Fibroblast of lung (primary cell): Measurements from ENCODE around the gene NXPE3. TPM values are rescaled to one million over a fixed set of nuclear protein-coding genes. Genes with fewer than 3 reads are reported as not detected.
"Not testable (repeated sequence)": the region's sequence is repeated elsewhere in the genome, so short reads cannot be mapped to it uniquely, and the experiment has no call there.

Experiments
- DNase-seq, 2 donors: peaks; one replicate each; pipeline versions ENCODE4 v3.0.0 to v3.0.0-alpha.2; 2010; ENCODE audit warnings: low read depth in 2 of 2
- H2AFZ ChIP-seq: 2 replicates; pipeline ENCODE4 v1.5.1; 2012; ENCODE audit warnings: low read length, control low read depth, inconsistent platforms
- H3K27ac ChIP-seq: 2 replicates; pipeline ENCODE4 v1.5.1; 2011; ENCODE audit warnings: low read length, control low read depth; ENCODE audit not compliant: insufficient read depth
- H3K27me3 ChIP-seq: 2 replicates; pipeline ENCODE4 v1.5.1; 2011; ENCODE audit warnings: mild to moderate bottlenecking, low read length; ENCODE audit not compliant: control insufficient read depth, insufficient read depth
- H3K36me3 ChIP-seq: 2 replicates; pipeline ENCODE4 v1.5.1; 2011; ENCODE audit warnings: low read length; ENCODE audit not compliant: control insufficient read depth, insufficient read depth
- H3K4me1 ChIP-seq: 2 replicates; pipeline ENCODE4 v1.5.1; 2011; ENCODE audit warnings: low read length; ENCODE audit not compliant: control insufficient read depth, insufficient read depth; ENCODE audit errors: extremely low read depth
- H3K4me2 ChIP-seq: 2 replicates; pipeline ENCODE4 v1.5.1; 2011; ENCODE audit warnings: low read length, control low read depth; ENCODE audit not compliant: insufficient read depth; ENCODE audit errors: extremely low read depth
- H3K4me3 ChIP-seq, 4 experiments: fragments of 200-600 bp in 1 of 4; sonication (generic) in 1 of 4; replicated peaks in 1 of 4; 2 replicates each; pipeline ENCODE4 v1.5.1; 2011 to 2016; ENCODE audit warnings: low read length in 4 of 4, low read depth in 3 of 4, mild to moderate bottlenecking in 3 of 4, control low read depth in 2 of 4, inconsistent platforms in 1 of 4, mixed read lengths in 1 of 4; ENCODE audit not compliant: insufficient read depth in 1 of 4; ENCODE audit errors: control extremely low read depth in 1 of 4
- H3K79me2 ChIP-seq: 2 replicates; pipeline ENCODE4 v1.5.1; 2012; ENCODE audit warnings: mild to moderate bottlenecking, low read length, inconsistent platforms; ENCODE audit not compliant: control insufficient read depth, insufficient read depth
- H3K9ac ChIP-seq: 2 replicates; pipeline ENCODE4 v1.5.1; 2011; ENCODE audit warnings: mild to moderate bottlenecking, low read length, control low read depth; ENCODE audit not compliant: insufficient read depth
- H3K9me3 ChIP-seq: 2 replicates; pipeline ENCODE4 v1.5.1; 2012; ENCODE audit warnings: low read depth, low read length; ENCODE audit not compliant: control insufficient read depth, insufficient read depth
- H4K20me1 ChIP-seq: 2 replicates; pipeline ENCODE4 v1.5.1; 2011; ENCODE audit warnings: low read length; ENCODE audit not compliant: control insufficient read depth, insufficient read depth; ENCODE audit errors: extremely low read depth
- EZH2 ChIP-seq: IDR thresholded peaks from 2 replicates; pipeline ENCODE4 v1.5.1; 2012; ENCODE audit warnings: low read length, control low read depth, mild to moderate bottlenecking; ENCODE audit errors: missing control alignments
- polyA plus RNA-seq, 2 donors: library from polyadenylated mRNA; depleted of rRNA in 1 of 2; stranded (reverse) in 1 of 2; unstranded in 1 of 2; fragments of >200 nt; gene quantifications; 2 replicates each; pipeline ENCODE4 v1.2.1, GENCODE V29; 2011 to 2012; ENCODE audit warnings: missing spikeins in 1 of 2
- total RNA-seq: library from RNA; depleted of rRNA; stranded (reverse); fragments of >200 nt; gene quantifications from 2 replicates; pipeline ENCODE4 v1.2.1, GENCODE V29; 2014
- TF ChIP-seq, protein P1 (sequence below), 2 donors: IDR thresholded peaks in 1 of 2; conservative IDR thresholded peaks in 1 of 2; 1 replicate in 1 of 2; 2 replicates in 1 of 2; pipeline ENCODE4 v1.5.1; 2011 to 2012; ENCODE audit warnings: low read length in 2 of 2, control low read depth in 1 of 2, inconsistent platforms in 1 of 2, low read depth in 1 of 2, mild to moderate bottlenecking in 1 of 2

Gene NXPE3
- total and polyA plus RNA-seq, 2 donors (not counting 1 experiment from before 2014, with no cell fraction given), result 26.9 to 27.9 TPM

DNA sequence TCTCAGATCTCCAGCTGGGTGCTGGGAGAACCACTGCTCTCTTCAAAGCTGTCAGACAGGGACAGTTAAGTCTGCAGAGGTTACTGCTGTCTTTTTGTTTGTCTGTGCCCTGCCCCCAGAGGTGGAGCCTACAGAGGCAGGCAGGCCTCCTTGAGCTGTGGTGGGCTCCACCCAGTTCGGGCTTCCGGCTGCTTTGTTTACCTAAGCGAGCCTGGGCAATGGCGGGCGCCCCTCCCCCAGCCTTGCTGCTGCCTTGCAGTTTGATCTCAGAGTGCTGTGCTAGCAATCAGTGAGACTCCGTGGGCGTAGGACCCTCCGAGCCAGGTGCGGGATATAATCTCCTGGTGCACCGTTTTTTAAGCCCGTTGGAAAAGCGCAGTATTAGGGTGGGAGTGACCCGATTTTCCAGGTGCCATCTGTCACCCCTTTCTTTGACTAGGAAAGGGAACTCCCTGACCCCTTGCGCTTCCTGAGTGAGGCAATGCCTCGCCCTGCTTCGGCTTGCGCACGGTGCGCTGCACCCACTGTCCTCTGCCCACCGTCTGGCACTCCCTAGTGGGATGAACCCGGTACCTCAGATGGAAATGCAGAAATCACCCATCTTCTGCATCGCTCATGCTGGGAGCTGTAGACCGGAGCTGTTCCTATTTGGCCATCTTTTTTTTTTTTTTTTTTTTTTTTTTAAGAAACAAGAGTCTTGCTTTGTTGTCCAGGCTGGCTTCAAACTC is 25.5 kb upstream of the NXPE3 start:
- not testable (repeated sequence) for H3K27ac ChIP-seq, H3K9ac ChIP-seq, DNase-seq, H3K4me2 ChIP-seq, H3K27me3 ChIP-seq, H3K9me3 ChIP-seq, H3K4me1 ChIP-seq, H2AFZ ChIP-seq, H4K20me1 ChIP-seq, H3K36me3 ChIP-seq, H3K4me3 ChIP-seq, H3K79me2 ChIP-seq

DNA sequence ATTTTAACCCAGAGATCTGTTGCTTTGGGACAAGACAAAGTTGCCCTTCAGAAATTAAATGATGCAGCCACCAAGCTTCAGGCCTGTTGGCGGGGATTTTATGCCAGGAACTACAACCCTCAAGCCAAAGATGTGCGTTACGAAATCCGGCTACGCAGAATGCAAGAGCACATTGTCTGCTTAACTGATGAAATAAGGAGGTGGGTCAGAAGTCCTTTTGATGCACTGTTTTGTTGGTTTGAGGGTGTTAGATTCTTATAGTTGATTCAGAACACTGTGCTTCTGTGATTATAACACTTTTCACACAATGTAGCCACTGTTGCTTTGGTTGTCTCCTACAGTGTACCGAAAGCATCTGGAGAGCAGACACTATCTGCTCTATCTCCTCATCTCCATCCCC is 20.8 kb upstream of the NXPE3 start:
- Histone ChIP-seq H3K9ac (no peak overlapping the region), H4K20me1 (no peaks in the 10 kb centered on the region), H3K9me3 (no peaks in the 10 kb centered on the region), H3K27me3 (no peaks in the 10 kb centered on the region), H3K36me3 (peaks cover 2% of the 10 kb centered on the region), H3K4me1 (no peaks in the 10 kb centered on the region), H3K27ac (no peak overlapping the region), H2AFZ (no peak overlapping the region), H3K4me2 (no peak overlapping the region), H3K79me2 (no peaks in the 10 kb centered on the region), H3K4me3 (no peak overlapping the region)
- TF ChIP-seq, protein P1, sequence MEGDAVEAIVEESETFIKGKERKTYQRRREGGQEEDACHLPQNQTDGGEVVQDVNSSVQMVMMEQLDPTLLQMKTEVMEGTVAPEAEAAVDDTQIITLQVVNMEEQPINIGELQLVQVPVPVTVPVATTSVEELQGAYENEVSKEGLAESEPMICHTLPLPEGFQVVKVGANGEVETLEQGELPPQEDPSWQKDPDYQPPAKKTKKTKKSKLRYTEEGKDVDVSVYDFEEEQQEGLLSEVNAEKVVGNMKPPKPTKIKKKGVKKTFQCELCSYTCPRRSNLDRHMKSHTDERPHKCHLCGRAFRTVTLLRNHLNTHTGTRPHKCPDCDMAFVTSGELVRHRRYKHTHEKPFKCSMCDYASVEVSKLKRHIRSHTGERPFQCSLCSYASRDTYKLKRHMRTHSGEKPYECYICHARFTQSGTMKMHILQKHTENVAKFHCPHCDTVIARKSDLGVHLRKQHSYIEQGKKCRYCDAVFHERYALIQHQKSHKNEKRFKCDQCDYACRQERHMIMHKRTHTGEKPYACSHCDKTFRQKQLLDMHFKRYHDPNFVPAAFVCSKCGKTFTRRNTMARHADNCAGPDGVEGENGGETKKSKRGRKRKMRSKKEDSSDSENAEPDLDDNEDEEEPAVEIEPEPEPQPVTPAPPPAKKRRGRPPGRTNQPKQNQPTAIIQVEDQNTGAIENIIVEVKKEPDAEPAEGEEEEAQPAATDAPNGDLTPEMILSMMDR (conservative IDR thresholded peaks at IDR 0.05 in 1 of 2, IDR thresholded peaks at IDR 0.05 in 1 of 2; ENCODE audit: low read depth in 1 of 2, low read length in 2 of 2), result no peak
- TF ChIP-seq EZH2, result no peak
- no peak for DNase-seq

DNA sequence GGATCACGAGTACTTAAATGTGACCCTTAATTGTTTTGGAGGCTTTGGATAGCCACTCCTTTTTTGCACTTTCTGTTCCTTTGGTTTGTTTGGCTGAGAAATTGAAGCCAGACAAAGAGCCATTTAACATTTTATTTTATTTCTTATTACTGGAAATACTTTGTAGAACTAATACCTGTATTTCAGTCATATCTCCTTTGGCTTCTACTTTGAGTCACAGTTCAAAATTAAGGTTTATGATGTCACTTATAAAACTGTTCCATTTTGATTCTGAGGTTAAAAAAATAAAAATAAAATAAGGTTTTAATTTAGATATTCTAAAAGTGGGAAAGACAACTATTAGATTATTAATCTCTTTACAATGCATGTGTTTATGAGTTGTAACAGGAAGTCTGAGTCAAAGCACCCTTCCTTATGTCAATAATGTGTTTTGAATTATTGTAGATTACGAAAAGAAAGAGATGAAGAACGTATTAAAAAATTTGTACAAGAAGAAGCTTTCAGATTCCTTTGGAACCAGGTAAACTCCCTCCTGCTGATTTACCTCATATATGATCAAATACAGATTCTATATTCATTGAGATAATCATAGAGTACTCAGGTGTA is 16.9 kb upstream of the NXPE3 start:
- no peaks in the 10 kb centered on the region for H3K27me3 ChIP-seq
- no peak overlapping the region for H3K27ac ChIP-seq
- H2AFZ ChIP-seq, result no peak overlapping the region
- H3K4me2 ChIP-seq, result no peak overlapping the region
- TF ChIP-seq, protein P1 (conservative IDR thresholded peaks at IDR 0.05 in 1 of 2, IDR thresholded peaks at IDR 0.05 in 1 of 2; ENCODE audit: low read depth in 1 of 2, low read length in 2 of 2), result no peak
- no peak for TF ChIP-seq EZH2
- peaks cover 2% of the 10 kb centered on the region for H3K36me3 ChIP-seq
- no peaks in the 10 kb centered on the region for H3K4me1 ChIP-seq
- no peaks in the 10 kb centered on the region for H3K9me3 ChIP-seq
- H3K9ac ChIP-seq, result no peak overlapping the region
- no peaks in the 10 kb centered on the region for H3K79me2 ChIP-seq
- H3K4me3 ChIP-seq, result no peak overlapping the region
- H4K20me1 ChIP-seq, result no peaks in the 10 kb centered on the region
- DNase-seq, result no peak

DNA sequence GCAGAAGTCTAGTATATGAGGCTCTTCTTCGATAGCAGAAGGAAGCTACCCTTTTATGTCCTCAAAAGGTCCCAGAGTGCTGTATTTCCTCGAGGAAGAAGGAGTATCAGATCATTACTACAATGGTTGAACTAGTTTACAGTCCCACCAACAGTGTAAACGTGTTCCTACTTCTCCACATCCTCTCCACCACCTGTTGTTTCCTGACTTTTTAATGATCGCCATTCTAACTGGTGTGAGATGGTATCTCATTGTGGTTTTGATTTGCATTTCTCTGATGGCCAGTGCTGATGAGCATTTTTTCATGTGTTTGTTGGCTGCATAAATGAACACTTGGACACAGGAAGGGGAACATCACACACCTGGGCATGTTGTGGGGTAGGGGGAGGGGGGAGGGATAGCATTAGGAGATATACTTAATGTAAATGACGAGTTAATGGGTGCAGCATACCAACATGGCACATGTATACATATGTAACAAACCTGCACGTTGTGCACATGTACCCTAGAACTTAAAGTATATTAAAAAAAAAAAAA is 1.2 kb upstream of the NXPE3 start:
- H3K4me3 ChIP-seq, H3K79me2 ChIP-seq, H3K36me3 ChIP-seq, H3K27ac ChIP-seq, DNase-seq, H3K4me2 ChIP-seq, H3K27me3 ChIP-seq, H3K9ac ChIP-seq, H3K9me3 ChIP-seq, H3K4me1 ChIP-seq, H2AFZ ChIP-seq, H4K20me1 ChIP-seq: not testable (repeated sequence)
